HG02885 (cell line): ENCODE measurements around the gene UBAP1L.
"Not testable (repeated sequence)": the region's sequence is repeated elsewhere in the genome, so short reads cannot be mapped to it uniquely, and the experiment has no call there.

ENCODE experiments used
- ATAC-seq: cut with Tn5 transposase; IDR thresholded peaks from one replicate; pipeline ENCODE4 v1.9.1; 2021; ENCODE audit warnings: mild to moderate bottlenecking; ENCODE audit not compliant: unreplicated experiment, poor library complexity

Gene UBAP1L

GRCh38 chr15:65085990-65086679 lies 28.9 kb downstream of the UBAP1L start:
- ATAC-seq, result no peak

GRCh38 chr15:65085207-65085753 lies 29.7 kb downstream of the UBAP1L start:
- ATAC-seq, result no peak

- no peak for ATAC-seq
These were observed 30.3 kb downstream of the UBAP1L start for GRCh38 chr15:65084500-65085206.

- no peak for ATAC-seq
These were observed 31.7 kb downstream of the UBAP1L start for GRCh38 chr15:65083262-65083701.

GRCh38 chr15:65082303-65082953 lies 32.6 kb downstream of the UBAP1L start:
- ATAC-seq, result no peak

GRCh38 chr15:65081758-65082157 lies 33.2 kb downstream of the UBAP1L start:
- no peak for ATAC-seq

GRCh38 chr15:65081270-65081669 lies 33.7 kb downstream of the UBAP1L start:
- no peak for ATAC-seq

- no peak for ATAC-seq
These were observed 35.4 kb downstream of the UBAP1L start for GRCh38 chr15:65079580-65079979.

GRCh38 chr15:65077981-65078352 lies 37.0 kb downstream of the UBAP1L start:
- ATAC-seq, result no peak

GRCh38 chr15:65077291-65077980 lies 37.6 kb downstream of the UBAP1L start:
- no peak for ATAC-seq

GRCh38 chr15:65076486-65077290 lies 38.3 kb downstream of the UBAP1L start, which contains the start of gene KBTBD13:
Gene KBTBD13, plus strand, starts transcription at chr15:65076746. Its CDS starts 70 bp downstream, at chr15:65076816.
- no peak for ATAC-seq

GRCh38 chr15:65075607-65076395 lies 39.2 kb downstream of the UBAP1L start:
- not testable (repeated sequence) for ATAC-seq

- ATAC-seq, result not testable (repeated sequence)
These were observed 40.1 kb downstream of the UBAP1L start for GRCh38 chr15:65074946-65075345.

GRCh38 chr15:65072617-65073016 lies 42.4 kb downstream of the UBAP1L start:
- no peak for ATAC-seq

GRCh38 chr15:65072027-65072426 lies 43.0 kb downstream of the UBAP1L start:
- no peak for ATAC-seq

GRCh38 chr15:65071381-65071811 lies 43.6 kb downstream of the UBAP1L start:
- no peak for ATAC-seq

GRCh38 chr15:65069779-65070546 lies 45.0 kb downstream of the UBAP1L start:
- ATAC-seq, result no peak

- ATAC-seq, result no peak
These were observed 45.8 kb downstream of the UBAP1L start for GRCh38 chr15:65069179-65069578.
